Measurements from ENCODE around the gene RNF144A. TPM values are rescaled to one million over a fixed set of nuclear protein-coding genes. Genes with fewer than 3 reads are reported as not detected.

The RNF144A gene
- total RNA-seq, 1 donor from 2014 or later: 23.5 TPM

DNA sequence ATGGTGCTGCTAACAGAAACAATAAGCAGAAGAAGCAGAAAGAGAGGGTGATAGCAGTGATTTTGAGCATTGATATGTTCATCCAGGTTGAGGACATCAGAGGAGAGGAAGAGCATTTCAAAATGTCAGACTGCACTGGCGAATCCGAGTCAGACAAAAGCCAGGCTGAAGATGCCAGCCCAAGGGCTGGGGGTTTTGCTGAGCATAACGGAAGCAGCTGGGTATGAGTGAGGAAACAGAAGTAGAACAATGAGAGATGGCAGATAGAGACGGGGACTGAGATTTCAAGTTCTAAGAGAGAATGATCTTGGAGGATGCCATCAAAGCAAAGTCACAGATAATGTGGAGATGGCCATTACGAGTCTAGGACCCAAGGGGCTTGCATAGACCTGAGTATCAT, 151.2 kb downstream of the RNF144A start:
- DNase-seq (ENCODE audit: low read depth): no peak
- Histone ChIP-seq H3K36me3 (ENCODE audit: control insufficient read depth, insufficient read depth, low read length) (no peaks in the 10 kb centered on the region), H3K4me3 (ENCODE audit: low read depth, low read length) (no peak overlapping the region), H3K27me3 (ENCODE audit: control insufficient read depth, insufficient read depth, low read length) (no peaks in the 10 kb centered on the region)
- TF ChIP-seq, protein P1, sequence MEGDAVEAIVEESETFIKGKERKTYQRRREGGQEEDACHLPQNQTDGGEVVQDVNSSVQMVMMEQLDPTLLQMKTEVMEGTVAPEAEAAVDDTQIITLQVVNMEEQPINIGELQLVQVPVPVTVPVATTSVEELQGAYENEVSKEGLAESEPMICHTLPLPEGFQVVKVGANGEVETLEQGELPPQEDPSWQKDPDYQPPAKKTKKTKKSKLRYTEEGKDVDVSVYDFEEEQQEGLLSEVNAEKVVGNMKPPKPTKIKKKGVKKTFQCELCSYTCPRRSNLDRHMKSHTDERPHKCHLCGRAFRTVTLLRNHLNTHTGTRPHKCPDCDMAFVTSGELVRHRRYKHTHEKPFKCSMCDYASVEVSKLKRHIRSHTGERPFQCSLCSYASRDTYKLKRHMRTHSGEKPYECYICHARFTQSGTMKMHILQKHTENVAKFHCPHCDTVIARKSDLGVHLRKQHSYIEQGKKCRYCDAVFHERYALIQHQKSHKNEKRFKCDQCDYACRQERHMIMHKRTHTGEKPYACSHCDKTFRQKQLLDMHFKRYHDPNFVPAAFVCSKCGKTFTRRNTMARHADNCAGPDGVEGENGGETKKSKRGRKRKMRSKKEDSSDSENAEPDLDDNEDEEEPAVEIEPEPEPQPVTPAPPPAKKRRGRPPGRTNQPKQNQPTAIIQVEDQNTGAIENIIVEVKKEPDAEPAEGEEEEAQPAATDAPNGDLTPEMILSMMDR (IDR thresholded peaks at IDR 0.05; ENCODE audit: insufficient read depth, low read length, poor library complexity, severe bottlenecking): no peak

DNA sequence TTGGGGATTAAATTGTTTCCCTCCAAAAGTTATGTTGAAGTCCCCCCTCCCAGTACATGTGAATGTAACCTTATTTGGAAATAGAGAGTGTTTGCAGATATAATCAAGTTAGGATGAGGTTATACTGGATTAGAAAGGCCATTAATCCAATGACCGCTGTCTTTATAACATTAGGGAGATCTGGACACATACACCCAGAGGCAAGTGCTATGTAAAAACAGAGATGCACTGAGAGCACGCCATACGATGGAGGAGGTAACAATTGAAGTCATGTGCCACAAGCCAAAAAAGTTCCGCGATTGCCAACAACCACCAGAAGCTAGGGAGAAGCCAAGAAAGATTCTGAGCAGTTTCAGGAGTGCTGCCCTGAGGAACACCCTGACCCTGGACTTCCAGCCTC, 153.3 kb downstream of the RNF144A start:
- no peak for DNase-seq (ENCODE audit: low read depth)
- Histone ChIP-seq H3K4me3 (ENCODE audit: low read depth, low read length) (no peak overlapping the region), H3K27me3 (ENCODE audit: control insufficient read depth, insufficient read depth, low read length) (no peaks in the 10 kb centered on the region), H3K36me3 (ENCODE audit: control insufficient read depth, insufficient read depth, low read length) (no peaks in the 10 kb centered on the region)
- TF ChIP-seq, protein P1 (IDR thresholded peaks at IDR 0.05; ENCODE audit: insufficient read depth, low read length, poor library complexity, severe bottlenecking): no peak

- Histone ChIP-seq H3K36me3 (ENCODE audit: control insufficient read depth, insufficient read depth, low read length) (no peaks in the 10 kb centered on the region), H3K4me3 (ENCODE audit: low read depth, low read length) (no peak overlapping the region), H3K27me3 (ENCODE audit: control insufficient read depth, insufficient read depth, low read length) (no peaks in the 10 kb centered on the region)
- DNase-seq (ENCODE audit: low read depth): no peak
- TF ChIP-seq, protein P1 (IDR thresholded peaks at IDR 0.05; ENCODE audit: insufficient read depth, low read length, poor library complexity, severe bottlenecking): no peak
These were observed 153.9 kb downstream of the RNF144A start for GRCh38 chr2:7071154-7071553.

- H3K27me3 ChIP-seq (ENCODE audit: control insufficient read depth, insufficient read depth, low read length): no peaks in the 10 kb centered on the region
- DNase-seq (ENCODE audit: low read depth): no peak
- no peak overlapping the region for H3K4me3 ChIP-seq (ENCODE audit: low read depth, low read length)
- H3K36me3 ChIP-seq (ENCODE audit: control insufficient read depth, insufficient read depth, low read length): no peaks in the 10 kb centered on the region
- TF ChIP-seq, protein P1 (IDR thresholded peaks at IDR 0.05; ENCODE audit: insufficient read depth, low read length, poor library complexity, severe bottlenecking): no peak
These were observed 154.8 kb downstream of the RNF144A start for GRCh38 chr2:7071916-7072556.

- no peak overlapping the region for H3K4me3 ChIP-seq (ENCODE audit: low read depth, low read length)
- H3K36me3 ChIP-seq (ENCODE audit: control insufficient read depth, insufficient read depth, low read length): no peaks in the 10 kb centered on the region
- TF ChIP-seq, protein P1 (IDR thresholded peaks at IDR 0.05; ENCODE audit: insufficient read depth, low read length, poor library complexity, severe bottlenecking): no peak
- H3K27me3 ChIP-seq (ENCODE audit: control insufficient read depth, insufficient read depth, low read length): no peaks in the 10 kb centered on the region
- DNase-seq (ENCODE audit: low read depth): no peak
These were observed 156.7 kb downstream of the RNF144A start for GRCh38 chr2:7073901-7074300.

DNA sequence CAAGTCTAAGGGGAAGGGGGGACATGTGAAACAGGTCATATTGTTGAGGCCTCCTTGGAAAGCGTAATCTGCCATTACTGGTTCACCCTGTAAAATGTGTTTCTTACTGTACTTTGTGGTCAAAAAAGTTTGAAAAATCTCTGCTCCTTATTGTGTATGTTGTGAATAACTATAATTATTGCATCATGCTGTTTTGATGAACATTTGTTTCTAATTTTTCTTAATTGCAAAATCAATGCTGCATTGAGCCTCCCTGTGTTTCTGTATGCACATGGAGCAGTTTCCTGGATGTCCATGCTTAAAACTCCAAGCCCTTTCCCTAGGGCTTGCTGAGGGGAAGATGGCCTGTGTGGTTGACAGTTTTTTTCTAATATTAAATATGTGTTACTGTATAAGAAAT, 158.6 kb downstream of the RNF144A start:
- Histone ChIP-seq H3K27me3 (ENCODE audit: control insufficient read depth, insufficient read depth, low read length) (no peaks in the 10 kb centered on the region), H3K4me3 (ENCODE audit: low read depth, low read length) (no peak overlapping the region), H3K36me3 (ENCODE audit: control insufficient read depth, insufficient read depth, low read length) (no peaks in the 10 kb centered on the region)
- no peak for DNase-seq (ENCODE audit: low read depth)
- TF ChIP-seq, protein P1 (IDR thresholded peaks at IDR 0.05; ENCODE audit: insufficient read depth, low read length, poor library complexity, severe bottlenecking): no peak
